SK-N-MC (cell line): ENCODE data around the gene ARHGAP26.

ENCODE experiments used
- DNase-seq: peaks from one replicate; pipeline ENCODE4 v3.0.0-alpha.2; 2011; ENCODE audit warnings: low read depth, low spot score
- H3K27ac ChIP-seq: fragments of 200-600 bp; sonication (generic); 2 replicates; pipeline ENCODE4 v1.5.1; 2016; ENCODE audit warnings: mixed run types
- H3K36me3 ChIP-seq: fragments of 200-600 bp; sonication (generic); 2 replicates; pipeline ENCODE4 v1.6.1; 2017; ENCODE audit warnings: antibody characterized with exemption, low read length, mixed read lengths; ENCODE audit not compliant: insufficient read depth
- H3K4me3 ChIP-seq: fragments of 200-600 bp; sonication (generic); 2 replicates; pipeline ENCODE4 v1.5.1; 2016
- H3K9ac ChIP-seq: fragments of 200-600 bp; sonication (generic); 2 replicates; pipeline ENCODE4 v1.8.0; 2017; ENCODE audit warnings: mixed run types, mixed read lengths; ENCODE audit not compliant: insufficient read length
- H3K9me3 ChIP-seq: fragments of 200-600 bp; sonication (generic); 2 replicates; pipeline ENCODE4 v1.6.1; 2017; ENCODE audit warnings: low read depth, mild to moderate bottlenecking, antibody characterized with exemption, low read length, moderate library complexity, mixed read lengths
- EZH2 ChIP-seq: fragments of 200-600 bp; sonication (generic); IDR thresholded peaks from one replicate; pipeline ENCODE4 v1.6.1; 2017; ENCODE audit warnings: antibody characterized with exemption
- FOXP2 ChIP-seq: optimal IDR thresholded peaks from 2 replicates; pipeline ENCODE3; 2011; ENCODE audit warnings: mild to moderate bottlenecking, moderate library complexity; ENCODE audit not compliant: insufficient read depth; ENCODE audit errors: extremely low read length, control extremely low read depth
- POLR2AphosphoS5 ChIP-seq: IDR thresholded peaks from 2 replicates; pipeline ENCODE4 v1.6.1; 2012; ENCODE audit warnings: mild to moderate bottlenecking, low read depth, low read length, borderline replicate concordance

Gene ARHGAP26

DNA sequence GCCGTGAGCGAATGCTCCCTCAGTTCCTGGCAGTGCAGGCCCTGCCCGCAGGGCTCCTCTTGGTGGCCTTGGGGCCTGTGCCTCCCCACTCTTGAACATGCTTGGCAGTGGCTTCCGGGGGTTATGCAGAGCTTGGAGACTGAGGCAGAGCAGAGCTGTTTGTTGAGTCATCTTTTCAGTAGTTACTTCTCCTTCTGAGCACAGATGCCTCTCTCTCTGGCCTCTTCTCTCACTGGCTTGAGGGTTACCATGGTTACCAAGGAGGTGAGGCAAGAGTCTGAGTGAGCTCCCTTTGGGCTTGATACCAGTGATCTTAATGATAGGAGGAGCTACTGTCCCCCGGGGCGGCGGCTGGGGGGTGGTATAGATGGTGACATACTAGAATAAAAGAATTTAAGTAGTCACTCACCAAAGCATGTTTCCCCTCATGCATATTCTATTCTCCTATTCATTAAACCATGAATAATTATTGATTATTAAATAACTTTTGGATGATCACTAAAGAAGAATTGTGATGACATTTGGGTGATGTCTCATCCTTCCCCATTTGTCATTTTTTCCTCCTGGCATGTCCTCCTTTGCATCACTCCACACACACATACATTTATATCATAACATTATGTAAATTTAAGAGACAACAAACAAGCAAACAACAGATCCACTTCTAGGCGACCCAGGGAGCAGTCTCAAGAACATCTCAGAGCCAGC, 111.1 kb downstream of the ARHGAP26 start:
- Histone ChIP-seq H3K27ac (no peak overlapping the region), H3K9me3 (no peaks in the 10 kb centered on the region), H3K9ac (no peak overlapping the region), H3K36me3 (no peaks in the 10 kb centered on the region), H3K4me3 (no peak overlapping the region)
- no peak for DNase-seq
- no peak for TF ChIP-seq POLR2AphosphoS5
- no peak for TF ChIP-seq EZH2
- no peak for TF ChIP-seq FOXP2

GRCh38 chr5:142881784-142882126, 111.6 kb downstream of the ARHGAP26 start:
- Histone ChIP-seq H3K9me3 (no peaks in the 10 kb centered on the region), H3K27ac (no peak overlapping the region), H3K9ac (no peak overlapping the region), H3K36me3 (no peaks in the 10 kb centered on the region), H3K4me3 (no peak overlapping the region)
- no peak for TF ChIP-seq FOXP2
- TF ChIP-seq POLR2AphosphoS5, result no peak
- DNase-seq, result no peak

DNA sequence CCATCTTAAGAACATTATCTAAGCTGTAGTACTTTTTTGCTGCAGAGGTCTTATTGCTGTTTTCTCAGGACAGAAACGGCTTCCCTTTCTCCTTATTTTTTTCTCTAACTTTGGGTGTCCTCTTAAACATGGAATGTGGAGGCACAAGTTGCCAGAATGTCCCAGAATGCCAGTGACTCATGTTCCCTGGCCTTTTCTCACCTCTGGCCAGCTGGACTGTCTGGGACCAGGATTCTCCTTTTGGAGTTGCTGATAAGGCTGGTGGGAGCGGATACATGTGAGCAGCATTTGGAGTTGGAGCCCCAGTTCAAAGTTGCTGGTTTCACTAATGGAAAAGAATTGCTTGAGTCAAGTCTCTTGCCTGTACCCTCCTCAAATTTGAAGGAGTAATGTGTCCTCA, 112.8 kb downstream of the ARHGAP26 start:
- Histone ChIP-seq H3K9ac (no peak overlapping the region), H3K9me3 (no peaks in the 10 kb centered on the region), H3K27ac (no peak overlapping the region), H3K36me3 (no peaks in the 10 kb centered on the region), H3K4me3 (no peak overlapping the region)
- DNase-seq, result no peak
- TF ChIP-seq EZH2 (no peak), FOXP2 (no peak), POLR2AphosphoS5 (no peak)

- no peak for TF ChIP-seq EZH2
- TF ChIP-seq FOXP2, result no peak
- TF ChIP-seq POLR2AphosphoS5, result no peak
- Histone ChIP-seq H3K36me3 (no peaks in the 10 kb centered on the region), H3K9ac (no peak overlapping the region), H3K9me3 (no peaks in the 10 kb centered on the region), H3K4me3 (no peak overlapping the region), H3K27ac (no peak overlapping the region)
- DNase-seq, result no peak
Observed at GRCh38 chr5:142883438-142883837, 113.3 kb downstream of the ARHGAP26 start.

DNA sequence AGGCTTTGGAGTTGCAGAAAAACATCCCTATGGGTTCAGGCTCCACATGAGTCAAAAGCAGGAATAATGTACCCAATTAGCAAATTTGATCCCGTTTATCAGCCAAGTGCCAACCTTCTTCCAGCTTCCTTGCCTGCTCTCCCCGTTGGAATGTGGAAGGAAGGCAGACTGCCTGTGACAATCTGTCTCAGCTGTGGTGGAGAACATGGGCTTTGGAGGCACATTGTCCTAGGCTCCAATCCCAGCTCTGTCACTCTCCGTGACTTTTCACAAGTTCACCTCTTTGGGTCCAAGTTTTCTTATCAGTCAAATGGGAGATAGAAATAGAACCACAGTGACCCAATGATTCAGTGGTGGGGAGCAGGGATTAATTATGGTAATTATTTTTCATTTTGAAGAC, 113.9 kb downstream of the ARHGAP26 start:
- Histone ChIP-seq H3K27ac (no peak overlapping the region), H3K36me3 (no peaks in the 10 kb centered on the region), H3K9me3 (no peaks in the 10 kb centered on the region), H3K4me3 (no peak overlapping the region), H3K9ac (no peak overlapping the region)
- no peak for TF ChIP-seq FOXP2
- TF ChIP-seq POLR2AphosphoS5, result no peak
- DNase-seq, result no peak

DNA sequence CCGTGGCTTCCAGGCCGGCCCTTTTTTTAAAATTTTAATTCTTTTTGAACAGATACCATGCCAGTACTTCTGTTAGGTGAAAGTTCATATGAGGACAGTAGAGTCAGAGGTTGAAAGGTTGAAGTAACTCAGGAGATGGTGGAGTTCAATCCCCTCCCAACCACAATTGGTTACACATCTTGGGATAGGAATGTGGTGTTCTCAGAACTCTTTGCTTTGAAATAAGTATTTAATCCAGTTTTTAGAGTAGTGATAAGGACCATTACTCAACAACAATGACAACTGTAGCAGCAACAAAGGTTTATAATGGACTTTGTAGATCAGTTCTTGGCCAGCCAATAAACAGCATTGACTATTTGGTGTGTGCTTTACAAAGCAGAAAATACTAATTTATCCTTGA, 116.0 kb downstream of the ARHGAP26 start:
- H3K27ac ChIP-seq, result no peak overlapping the region
- no peak for DNase-seq
- H3K36me3 ChIP-seq, result no peaks in the 10 kb centered on the region
- H3K9me3 ChIP-seq, result no peaks in the 10 kb centered on the region
- H3K4me3 ChIP-seq, result no peak overlapping the region
- H3K9ac ChIP-seq, result no peak overlapping the region
- TF ChIP-seq EZH2 (no peak), FOXP2 (no peak), POLR2AphosphoS5 (no peak)

DNA sequence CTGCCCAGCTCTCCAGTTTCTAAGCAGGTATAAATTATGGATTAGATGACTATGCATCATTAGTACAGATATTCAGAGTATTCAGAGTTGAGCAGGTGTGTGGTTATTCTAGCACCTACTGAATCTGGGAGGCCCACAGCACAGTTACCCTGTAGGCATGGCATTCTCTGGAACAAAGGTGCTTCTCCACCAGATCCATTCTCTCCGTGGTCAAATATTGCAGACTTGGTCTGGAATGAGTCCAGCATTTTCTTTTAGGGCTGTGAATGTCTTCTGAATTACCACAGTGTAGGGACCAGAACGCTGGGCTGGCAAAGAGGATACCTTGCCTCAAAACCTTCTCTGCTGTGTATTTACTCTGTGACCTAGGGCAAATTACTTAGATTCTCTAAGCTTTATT, 116.8 kb downstream of the ARHGAP26 start:
- no peaks in the 10 kb centered on the region for H3K36me3 ChIP-seq
- no peak for DNase-seq
- H3K9ac ChIP-seq, result no peak overlapping the region
- H3K4me3 ChIP-seq, result no peak overlapping the region
- no peak overlapping the region for H3K27ac ChIP-seq
- no peak for TF ChIP-seq FOXP2
- no peak for TF ChIP-seq POLR2AphosphoS5
- TF ChIP-seq EZH2, result no peak
- no peaks in the 10 kb centered on the region for H3K9me3 ChIP-seq

DNA sequence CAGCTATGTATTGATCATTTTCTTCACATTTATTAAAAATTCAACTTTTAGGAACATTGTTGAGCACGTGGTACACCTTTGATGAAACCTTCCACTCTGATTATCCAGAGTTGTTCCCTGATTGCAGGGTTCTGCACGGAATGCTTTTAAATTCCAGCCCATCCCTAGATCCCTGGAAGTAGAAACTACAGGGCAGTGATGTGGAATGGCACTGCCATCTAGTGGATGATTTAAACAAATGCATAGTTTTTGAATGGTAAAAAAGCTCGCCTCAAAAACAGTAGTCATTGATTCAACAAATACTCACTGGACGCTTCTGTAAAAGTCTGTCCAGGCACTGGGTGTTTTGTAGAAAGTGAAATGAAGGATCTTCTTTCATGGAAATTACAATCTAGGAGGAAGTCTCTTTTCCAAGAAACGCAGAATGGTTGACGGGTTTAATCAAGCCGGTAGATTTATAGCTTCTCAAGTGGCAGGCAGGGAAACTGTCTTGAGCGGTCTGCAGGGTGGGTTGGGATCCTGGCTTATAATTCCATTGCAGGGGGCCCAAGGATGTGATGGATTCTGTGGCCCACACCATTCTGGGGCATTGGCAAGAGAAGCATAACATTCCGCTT, 118.4 kb downstream of the ARHGAP26 start:
- no peak for TF ChIP-seq FOXP2
- no peak overlapping the region for H3K9ac ChIP-seq
- DNase-seq, result no peak

DNA sequence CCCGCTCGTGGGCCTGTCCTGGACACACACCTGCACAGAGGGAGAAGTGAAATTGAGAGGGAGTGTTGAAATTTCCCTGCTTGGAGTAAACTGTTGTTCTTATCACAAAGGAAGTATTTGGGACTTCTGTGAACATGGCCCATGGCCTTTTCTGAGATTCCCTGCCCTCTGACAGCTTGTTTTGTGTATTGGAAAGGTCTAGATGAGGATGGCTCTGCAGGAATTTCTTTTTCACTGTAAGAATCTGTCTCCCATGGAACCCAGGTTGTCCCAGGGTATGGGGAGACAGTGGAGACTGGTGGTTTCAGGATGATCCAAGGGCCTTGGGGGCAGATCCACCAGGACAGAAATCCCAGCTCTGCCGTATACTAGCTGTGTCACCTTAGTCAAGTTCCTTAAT, 121.8 kb downstream of the ARHGAP26 start:
- DNase-seq, result no peak
- no peak for TF ChIP-seq EZH2
- TF ChIP-seq POLR2AphosphoS5, result no peak
- TF ChIP-seq FOXP2, result no peak
- Histone ChIP-seq H3K9ac (no peak overlapping the region), H3K9me3 (no peaks in the 10 kb centered on the region), H3K36me3 (no peaks in the 10 kb centered on the region), H3K27ac (no peak overlapping the region), H3K4me3 (no peak overlapping the region)

More for the DNA sequence above, 118.4 kb downstream of the ARHGAP26 start:
- H3K9me3 ChIP-seq, result no peaks in the 10 kb centered on the region
- H3K27ac ChIP-seq, result no peak overlapping the region
- no peaks in the 10 kb centered on the region for H3K36me3 ChIP-seq
- H3K4me3 ChIP-seq, result no peak overlapping the region
